Activated gamma-delta T cell treated with anti-CD3 and anti-CD28 coated beads, Interleukin-2, amount 50 U/mL, for 16 hours (primary cell): ENCODE results near the gene ERGIC2.
A peak's percentile ranks its signal among the peaks of the same experiment; 100 is the strongest.
"Not testable (repeated sequence)": the region's sequence is repeated elsewhere in the genome, so short reads cannot be mapped to it uniquely, and the experiment has no call there.

ENCODE experiments used
- DNase-seq: peaks from one replicate; pipeline ENCODE4 v3.0.0-alpha.2; 2020; ENCODE audit warnings: low read depth

Gene ERGIC2

GRCh38 chr12:29380536-29381523, at the start of gene ERGIC2:
Gene ERGIC2 (minus strand): TSS chr12:29381172. CDS start chr12:29371633, 9,539 bp downstream.
- peak; percentile 83 for DNase-seq

- DNase-seq = no peak
Measured at GRCh38 chr12:29430716-29431044, 49.7 kb upstream of the ERGIC2 start.

- DNase-seq = no peak
Measured at GRCh38 chr12:29429999-29430715, 49.2 kb upstream of the ERGIC2 start.

- DNase-seq = no peak
Measured at GRCh38 chr12:29428633-29429032, 47.7 kb upstream of the ERGIC2 start.

- DNase-seq = no peak
Measured at GRCh38 chr12:29427964-29428363, 47.0 kb upstream of the ERGIC2 start.

GRCh38 chr12:29426498-29426897, 45.5 kb upstream of the ERGIC2 start:
- DNase-seq = no peak

- DNase-seq = no peak
Measured at GRCh38 chr12:29425722-29426121, 44.8 kb upstream of the ERGIC2 start.

- no peak for DNase-seq
Measured at GRCh38 chr12:29416748-29417147, 35.8 kb upstream of the ERGIC2 start.

- no peak for DNase-seq
Measured at GRCh38 chr12:29415111-29415510, 34.1 kb upstream of the ERGIC2 start.

- no peak for DNase-seq
Measured at GRCh38 chr12:29414368-29414767, 33.4 kb upstream of the ERGIC2 start.

GRCh38 chr12:29405561-29405960, 24.6 kb upstream of the ERGIC2 start:
- no peak for DNase-seq

- no peak for DNase-seq
Measured at GRCh38 chr12:29403991-29404390, 23.0 kb upstream of the ERGIC2 start.

GRCh38 chr12:29402437-29402836, 21.5 kb upstream of the ERGIC2 start:
- DNase-seq = no peak

- DNase-seq = no peak
Measured at GRCh38 chr12:29398495-29398894, 17.5 kb upstream of the ERGIC2 start.

- no peak for DNase-seq
Measured at GRCh38 chr12:29396774-29397173, 15.8 kb upstream of the ERGIC2 start.

- DNase-seq = no peak
Measured at GRCh38 chr12:29395356-29395755, 14.4 kb upstream of the ERGIC2 start.

- peak; percentile 20 for DNase-seq
Measured at GRCh38 chr12:29390419-29390818, 9.4 kb upstream of the ERGIC2 start.

GRCh38 chr12:29389295-29389919, 8.4 kb upstream of the ERGIC2 start:
- DNase-seq = no peak

- DNase-seq = not testable (repeated sequence)
Measured at GRCh38 chr12:29386084-29386680, 5.2 kb upstream of the ERGIC2 start.

- DNase-seq = not testable (repeated sequence)
Measured at GRCh38 chr12:29385194-29385593, 4.2 kb upstream of the ERGIC2 start.

GRCh38 chr12:29382251-29382650, 1.3 kb upstream of the ERGIC2 start:
- DNase-seq = no peak

- DNase-seq = no peak
Measured at GRCh38 chr12:29376118-29376517, 4.9 kb downstream of the ERGIC2 start.
